Eye (tissue), 1 donor: ENCODE data around the gene PEPD.
"Not testable (repeated sequence)": the region's sequence is repeated elsewhere in the genome, so short reads cannot be mapped to it uniquely, and the experiment has no call there.

Source experiments
- DNase-seq: peaks from one replicate; pipeline ENCODE4 v3.0.0-alpha.2; 2015

Gene PEPD

DNA sequence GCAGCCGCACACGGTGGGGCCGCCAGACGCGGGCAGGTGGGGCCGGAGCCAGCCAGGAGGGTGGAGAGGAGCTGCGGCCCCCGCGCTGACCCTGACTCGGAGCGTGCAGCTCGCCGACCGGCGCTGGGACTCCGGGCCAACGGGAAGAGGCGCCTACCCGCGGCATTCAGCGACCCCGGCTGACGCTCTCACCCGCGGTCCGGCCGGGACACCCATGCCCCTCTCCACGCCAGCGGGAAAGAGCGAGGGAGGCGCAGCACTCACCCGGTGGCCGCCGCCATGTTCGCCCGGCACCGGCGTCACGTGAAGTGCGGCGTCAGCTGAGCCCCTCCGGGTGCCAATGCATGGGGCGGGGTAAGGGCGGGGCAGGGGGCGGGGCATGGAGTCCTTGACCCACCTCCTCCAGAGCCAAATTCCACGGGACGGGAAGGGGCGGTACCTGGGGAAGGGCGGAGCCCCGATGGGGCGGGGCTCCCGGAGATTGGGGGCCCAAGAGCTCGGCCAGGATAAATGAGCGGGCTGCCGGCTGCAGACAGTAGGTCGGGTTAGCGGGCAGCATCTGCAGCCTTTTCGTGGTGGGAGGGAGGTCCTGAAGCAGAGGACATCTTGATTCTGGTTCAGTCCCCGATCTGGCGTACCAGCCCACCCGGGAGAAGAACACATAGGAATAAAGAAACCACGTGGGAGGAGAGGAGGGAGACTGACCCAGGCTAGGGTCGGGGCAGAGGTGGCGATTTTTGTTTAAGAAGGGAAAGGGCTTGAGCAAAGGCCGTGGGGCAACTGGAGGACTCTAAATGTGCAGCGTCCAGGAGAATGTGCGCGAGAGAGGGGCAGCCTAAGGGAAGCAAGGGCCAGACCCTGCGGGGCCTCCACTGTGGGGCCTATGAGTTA is at the start of gene PEPD:
Gene PEPD, minus strand, starts transcription at position 312 of the 891 bp plus-strand sequence. Its CDS starts 31 bp downstream, at position 281.
- DNase-seq = peak; percentile 95

DNA sequence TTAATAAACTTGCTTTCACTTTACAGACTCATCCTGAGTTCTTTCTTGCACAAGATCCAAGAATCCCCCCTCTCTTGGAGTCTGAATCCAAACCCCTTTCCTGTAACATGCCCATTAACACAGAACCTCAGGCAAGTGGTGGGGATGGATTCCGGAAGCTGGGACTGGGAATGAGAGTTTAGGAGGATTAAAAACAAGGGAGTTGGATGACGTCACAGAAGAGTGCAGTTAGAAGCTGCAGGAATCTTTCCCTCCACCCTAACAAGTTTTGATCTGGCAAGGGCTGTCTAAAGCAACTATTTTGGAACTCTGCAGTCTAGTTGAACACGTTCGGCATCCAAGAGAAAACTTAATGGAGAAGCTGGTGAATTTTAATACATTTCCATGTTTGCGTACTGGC is 48.2 kb upstream of the PEPD start:
- DNase-seq = no peak

DNA sequence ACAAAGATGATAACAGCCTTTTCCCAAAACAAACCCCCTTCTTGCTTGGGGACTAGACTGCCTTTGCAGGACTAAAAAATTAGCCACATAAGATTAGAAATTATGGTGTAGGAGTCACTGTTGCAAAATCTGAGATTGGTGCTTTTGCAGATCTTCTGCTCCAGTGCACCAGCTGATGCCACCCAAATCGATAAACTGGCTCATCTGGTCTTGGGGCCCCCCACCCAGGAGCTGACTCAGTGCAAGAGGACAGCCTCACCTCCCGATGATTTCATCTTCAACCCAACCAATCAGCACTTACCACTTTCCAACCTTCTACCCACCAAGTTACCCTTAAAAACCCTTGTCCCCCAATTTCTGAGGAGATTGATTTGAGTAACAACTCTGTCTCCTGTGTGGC is 47.1 kb upstream of the PEPD start:
- no peak for DNase-seq

DNA sequence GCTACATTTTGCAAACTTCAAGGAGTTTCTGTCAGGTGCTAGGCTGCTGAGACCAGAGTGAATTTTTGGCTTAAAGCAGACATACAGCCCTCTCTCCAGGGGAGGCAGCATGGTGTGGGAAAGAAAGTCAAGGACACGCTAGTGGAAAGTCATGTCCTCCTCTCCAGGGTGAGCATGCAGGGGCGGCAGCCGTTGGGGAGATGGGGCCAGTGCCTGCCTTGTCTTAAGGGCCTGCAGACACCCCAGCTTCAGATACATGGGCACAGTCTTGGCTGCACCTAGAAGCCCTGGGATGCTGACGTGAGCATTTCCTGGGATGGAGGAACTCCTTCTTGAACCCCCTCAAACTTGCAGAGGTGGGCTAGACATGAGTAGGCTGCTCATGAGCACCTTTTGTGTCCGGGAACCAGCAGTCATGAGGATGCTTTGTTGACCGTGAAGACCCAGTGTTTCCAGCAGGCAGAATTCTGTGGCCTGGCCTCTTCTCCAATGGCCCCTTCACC is 43.3 kb upstream of the PEPD start:
- no peak for DNase-seq

DNA sequence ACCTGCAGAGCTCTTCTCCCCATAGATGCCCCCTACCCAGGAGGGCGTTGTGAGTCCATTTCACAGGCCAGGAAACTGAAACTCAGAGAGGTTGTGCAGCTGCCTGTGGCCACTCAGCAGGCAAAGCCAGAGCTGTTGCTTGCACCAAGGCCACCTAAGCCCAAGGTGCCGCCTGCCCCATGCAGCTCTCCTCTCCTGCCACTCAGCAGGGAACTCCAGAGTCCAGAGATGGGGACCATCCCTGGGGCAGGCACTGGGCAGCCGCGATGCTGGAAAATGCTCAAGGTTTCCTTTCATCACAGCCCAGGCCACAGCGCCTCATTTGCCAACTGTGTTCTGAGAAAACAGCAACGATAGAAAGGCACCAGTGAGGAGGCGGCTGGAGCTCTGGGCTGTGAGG is 41.0 kb upstream of the PEPD start:
- DNase-seq = no peak

DNA sequence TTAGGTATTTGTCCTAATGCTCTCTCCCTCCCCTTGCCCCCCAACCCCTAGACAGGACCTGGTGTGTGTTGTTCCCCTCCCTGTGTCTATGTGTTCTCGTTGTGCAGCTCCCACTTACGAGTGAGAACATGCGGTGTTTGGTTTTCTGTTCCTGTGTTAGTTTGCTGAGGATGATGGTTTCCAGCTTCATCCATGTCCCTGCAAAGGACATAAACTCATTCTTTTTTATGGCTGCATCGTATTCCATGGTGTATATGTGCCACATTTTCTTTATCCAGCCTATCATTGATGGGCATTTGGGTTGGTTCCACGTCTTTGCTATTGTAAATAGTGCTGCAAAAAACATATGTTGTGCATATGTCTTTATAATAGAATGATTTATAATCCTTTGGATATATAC is 40.1 kb upstream of the PEPD start:
- DNase-seq = not testable (repeated sequence)

DNA sequence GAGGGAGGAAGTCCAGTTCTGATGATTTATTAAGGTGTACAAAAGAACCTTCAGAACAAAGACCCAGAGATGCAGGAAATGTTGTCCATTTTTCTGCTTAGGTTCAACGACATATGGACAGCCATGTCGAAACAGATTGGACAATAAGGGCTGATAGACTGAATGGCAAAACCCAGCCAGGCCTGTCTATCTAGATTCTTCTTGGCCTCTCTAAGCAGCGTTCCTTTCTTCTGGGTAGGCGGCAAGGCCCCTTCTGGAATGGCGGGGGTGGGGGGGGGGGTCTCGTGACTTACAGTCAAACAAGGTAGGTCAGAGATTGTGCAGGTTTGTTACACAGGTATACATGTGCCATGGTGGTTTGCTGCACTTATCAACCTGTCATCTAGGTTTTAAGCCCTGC is 39.7 kb upstream of the PEPD start:
- DNase-seq = no peak

DNA sequence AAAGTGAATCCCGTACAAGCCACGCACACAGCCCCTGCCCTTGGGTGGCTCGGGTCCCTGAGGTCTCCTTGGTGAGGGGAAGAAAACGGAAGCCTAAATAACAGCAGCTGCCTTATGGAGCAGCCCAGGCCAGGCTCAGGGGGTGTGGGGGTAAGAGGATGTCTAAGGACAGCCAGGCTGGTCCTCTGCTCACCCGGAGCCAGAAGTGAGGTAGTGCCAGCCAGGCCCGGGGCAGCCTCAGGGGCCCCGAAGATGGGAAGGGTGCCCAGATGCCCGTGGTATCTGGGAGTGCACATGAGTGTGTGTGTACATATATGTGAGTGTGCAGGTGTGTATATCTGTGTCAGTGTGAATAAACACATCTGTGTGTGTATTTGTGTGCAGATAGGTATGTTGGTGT is 38.4 kb upstream of the PEPD start:
- DNase-seq = no peak

DNA sequence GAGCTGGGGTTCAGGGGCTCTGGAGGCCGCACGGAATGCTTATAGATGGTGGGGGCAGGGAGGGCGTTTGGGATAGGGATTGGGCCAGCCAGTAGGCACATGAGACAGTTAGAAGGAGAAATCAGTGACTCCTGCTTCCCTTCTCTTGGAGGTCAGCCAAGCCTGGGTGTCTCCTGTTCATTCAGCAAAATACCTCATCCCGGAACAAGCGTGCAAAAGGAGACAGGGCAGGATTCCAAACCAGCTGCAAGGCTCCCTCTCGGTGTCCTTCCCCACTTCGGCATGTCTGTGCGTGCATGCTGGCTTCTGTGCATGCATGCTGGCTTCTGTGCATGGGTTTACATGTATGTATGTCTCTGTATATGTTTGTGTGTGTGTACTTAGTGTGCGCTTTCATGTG is 37.3 kb upstream of the PEPD start:
- peak; percentile 46 for DNase-seq

DNA sequence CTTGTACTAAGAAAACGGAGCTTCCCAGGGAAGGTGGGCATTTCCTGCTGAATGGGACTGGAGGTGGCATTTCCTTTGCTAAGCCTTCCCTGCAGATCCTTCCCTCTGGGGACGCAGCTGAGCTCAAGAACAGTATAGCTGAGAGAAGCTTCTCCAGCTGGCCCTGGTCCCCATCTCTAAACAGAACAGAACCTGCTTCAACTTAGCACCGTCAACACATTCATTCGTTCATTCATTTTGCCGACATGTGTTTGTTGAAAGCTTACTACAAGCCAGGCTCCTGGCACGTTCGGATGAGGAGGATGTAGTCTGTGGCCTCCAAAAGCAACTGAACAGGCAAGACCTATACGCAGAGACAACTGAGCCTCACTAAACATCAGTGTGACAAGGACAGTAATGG is 36.6 kb upstream of the PEPD start:
- DNase-seq = no peak

DNA sequence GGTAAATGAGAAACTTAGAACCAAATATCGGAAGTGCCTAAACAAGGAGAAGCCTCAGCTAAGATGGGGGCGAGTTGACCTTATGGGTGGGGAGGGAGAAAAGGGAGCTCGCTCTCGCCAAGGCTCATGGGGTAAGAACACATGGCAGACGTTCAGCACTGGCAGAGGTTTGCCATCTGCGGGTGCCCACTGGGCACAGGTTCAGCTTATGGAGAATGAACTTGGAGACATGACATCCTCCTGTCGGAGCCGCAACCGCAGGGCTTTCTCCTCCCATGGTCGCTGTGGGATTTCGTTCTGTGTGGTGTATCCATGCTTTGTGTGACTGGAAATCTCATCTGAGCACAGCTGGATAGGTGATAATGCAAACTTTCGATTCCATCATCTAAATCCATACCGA is 36.1 kb upstream of the PEPD start:
- DNase-seq = no peak

DNA sequence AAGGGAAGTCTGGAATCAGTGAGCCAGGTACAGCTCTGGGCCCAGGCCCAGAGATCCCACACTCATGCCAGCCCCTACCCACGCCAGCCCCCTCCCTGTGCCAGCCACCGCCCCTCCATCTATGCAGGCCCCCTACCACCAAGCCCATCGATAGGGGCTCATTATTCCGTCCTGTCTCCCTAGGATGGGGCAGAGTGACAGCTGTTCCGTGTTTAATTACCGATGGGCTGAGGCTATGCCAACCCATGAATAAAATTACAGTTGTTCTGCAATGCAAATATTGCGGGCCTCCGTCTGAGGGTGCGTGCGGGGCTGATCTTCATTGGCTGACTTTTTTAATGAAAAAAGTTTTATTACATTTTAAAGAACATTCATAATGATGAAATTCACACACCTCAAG is 35.6 kb upstream of the PEPD start:
- no peak for DNase-seq

DNA sequence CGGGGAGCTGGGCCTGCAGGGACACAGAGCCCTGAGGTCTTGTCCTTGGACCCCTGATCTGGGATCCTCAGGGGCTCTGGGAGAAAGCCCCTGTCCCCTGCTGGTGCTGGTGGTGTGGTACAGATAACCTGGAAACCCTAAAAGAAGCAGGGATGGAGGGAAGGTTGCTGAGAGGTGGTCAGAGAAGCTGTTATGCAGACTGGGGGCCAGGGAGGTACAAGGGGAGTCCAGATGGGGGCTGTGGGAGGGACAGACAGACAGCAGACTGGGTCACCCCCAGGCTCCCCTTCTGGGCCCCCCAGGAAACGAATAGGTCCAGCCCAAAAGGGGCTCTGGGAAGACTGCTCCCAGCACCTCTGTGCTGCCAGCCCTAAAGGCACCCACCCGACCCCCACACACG is 34.7 kb upstream of the PEPD start:
- no peak for DNase-seq

DNA sequence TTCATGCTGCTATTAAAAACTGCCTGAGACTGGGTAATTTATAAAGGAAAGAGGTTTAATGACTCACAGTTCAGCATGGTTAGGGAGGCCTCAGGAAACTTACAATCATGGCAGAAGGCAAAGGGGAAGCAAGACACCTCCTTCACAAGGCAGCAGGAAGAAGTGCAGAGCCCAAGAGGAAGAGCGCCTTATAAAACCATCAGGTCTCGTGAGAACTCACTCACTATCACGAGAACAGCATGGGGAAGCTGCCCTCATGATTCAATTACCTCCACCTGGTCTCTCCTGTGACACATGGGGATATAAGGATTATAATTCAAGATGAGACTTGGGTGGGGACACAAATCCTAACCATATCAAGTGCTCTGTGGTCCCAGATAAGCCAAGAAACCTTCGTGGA is 34.1 kb upstream of the PEPD start:
- not testable (repeated sequence) for DNase-seq

DNA sequence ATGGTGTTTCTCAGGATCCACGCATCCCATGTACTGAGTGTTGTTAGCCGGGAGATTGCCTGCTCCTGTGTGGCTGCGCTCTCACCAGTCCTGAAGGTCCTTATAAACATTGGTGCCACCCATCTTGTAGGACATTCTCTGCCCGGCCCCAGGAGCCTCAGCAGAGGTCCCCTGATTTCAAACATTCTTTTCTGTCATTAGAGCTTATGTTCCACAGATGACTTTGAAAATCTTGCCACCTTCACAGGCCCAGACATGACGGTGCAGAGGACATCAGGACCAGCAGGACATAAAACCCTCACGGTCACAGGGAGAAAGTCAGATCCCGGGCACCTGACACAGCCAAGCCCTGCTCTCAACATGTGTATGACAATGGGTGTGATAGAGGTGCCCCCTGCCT is 33.2 kb upstream of the PEPD start:
- no peak for DNase-seq

DNA sequence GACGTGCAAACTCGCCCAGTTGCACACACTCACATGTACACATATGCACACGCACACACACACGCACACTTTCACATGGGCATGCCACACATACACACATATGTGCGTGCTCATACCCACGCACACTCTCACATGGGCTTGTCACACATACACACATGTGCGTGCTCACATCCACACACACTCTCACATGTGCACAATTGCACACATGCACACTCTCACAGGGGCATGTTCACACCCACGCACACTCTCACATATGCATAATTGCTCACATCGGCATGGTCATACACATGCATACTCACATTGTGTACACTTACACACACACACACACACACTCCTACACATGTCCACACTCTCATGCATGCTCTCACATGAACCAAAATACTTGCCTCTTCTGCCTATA is 32.8 kb upstream of the PEPD start:
- no peak for DNase-seq

DNA sequence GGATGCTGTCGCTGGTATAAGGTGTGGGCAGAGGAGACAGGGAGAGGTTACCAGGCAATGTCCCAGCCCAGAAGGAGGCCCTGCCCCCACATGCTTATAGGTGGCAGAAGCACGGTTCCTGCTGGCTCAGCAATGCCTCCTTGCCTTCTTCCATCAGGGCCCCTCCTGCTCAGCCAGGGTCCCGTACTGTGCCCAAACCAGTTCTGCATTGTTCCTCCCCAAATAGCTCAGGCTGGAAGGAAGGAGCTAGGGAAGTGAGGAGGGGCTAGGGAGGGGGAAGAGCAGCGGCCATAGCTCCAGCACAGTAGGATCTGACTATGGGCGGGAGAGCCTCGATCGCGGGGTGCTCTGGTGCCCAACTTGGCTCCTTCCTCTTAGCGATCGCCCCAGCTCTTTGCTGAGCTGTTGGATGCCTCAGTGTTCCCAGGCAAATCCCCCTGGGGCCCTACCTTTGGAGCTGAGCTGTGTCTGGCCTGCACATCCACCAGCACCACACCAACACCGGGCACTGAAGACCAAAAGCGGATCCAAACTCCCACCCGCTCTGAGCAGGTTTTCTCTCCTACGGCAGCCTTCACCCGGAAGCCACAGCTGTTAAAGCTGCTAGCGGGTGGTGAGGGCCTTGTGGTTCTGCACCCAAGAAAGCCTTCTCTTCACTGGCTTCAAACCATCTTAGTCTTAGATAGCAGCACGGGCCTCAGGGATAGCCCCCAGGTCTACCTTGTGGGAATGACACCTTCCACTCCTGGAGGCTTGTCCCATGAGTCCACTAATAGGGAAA is 32.1 kb upstream of the PEPD start:
- no peak for DNase-seq

DNA sequence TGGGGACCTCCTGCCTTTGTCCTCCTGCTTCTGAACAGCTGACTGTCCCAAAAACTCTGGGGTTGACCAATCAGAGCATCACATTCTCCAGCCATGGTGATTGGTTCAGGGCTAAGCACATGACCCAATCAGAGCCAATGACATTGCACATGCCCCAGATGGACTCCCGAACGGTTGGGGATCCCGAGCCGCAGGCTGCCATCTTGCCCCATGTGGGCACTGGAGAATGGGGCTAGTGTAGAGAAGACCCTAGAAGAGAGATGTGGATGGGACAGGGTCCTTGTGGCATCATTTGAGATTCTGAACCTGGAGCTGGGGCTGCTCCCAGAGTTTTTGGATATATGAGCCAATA is 31.3 kb upstream of the PEPD start:
- DNase-seq = no peak

DNA sequence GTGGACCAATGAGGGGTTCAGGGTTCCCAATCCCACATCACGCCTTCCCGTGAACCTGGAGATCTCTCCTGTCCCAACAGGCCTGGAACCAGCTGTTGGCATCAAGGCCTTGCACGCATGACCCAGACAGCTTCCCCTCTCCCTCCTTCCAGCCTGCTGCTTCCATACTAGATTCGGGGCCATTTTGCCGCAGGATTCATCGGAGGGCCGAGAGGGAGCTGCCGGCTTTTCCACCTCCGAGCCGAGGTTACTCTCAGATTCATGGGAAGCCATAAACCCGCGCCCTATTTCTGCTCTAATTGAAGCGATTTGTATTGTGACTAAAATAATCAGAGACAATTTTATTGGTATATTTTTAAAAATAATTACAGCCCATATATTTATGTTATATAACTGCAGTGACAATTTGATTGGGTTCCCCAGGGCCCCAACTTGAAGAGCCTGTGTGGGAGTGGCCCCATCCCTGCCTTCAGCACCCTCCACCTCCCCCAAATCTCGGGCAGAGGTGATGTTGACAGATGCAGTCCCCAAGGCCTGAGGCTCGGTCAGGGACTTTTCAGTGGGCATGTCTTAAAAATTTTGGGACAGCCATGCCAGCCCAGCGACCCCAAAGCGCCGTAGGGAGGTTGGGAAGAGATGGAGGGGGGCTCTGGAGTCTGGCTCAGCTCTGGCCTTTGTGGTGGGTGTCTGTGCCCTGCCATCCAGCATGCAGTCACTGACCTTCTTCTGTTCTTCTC is 30.8 kb upstream of the PEPD start:
- DNase-seq = no peak

DNA sequence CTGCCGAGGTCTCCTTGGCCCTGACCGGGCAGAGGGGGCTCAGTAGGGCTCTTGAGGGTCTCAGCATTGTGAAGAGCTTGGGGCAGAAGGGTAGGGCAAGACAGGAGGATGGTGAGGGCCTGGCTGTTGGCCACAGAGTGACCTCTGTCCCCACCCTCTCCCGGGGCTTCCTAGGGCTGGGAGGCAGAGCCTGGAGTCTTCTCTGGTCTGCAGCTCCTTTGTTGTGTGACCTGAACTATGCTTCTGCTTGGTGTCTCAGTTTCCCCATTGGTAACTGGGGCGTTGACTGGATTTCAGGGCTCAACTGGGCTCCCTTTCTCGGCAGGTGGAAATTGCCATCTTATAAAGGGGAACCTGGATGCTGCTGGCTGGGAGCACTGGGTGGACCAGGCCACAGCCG is 30.1 kb upstream of the PEPD start:
- DNase-seq = no peak

DNA sequence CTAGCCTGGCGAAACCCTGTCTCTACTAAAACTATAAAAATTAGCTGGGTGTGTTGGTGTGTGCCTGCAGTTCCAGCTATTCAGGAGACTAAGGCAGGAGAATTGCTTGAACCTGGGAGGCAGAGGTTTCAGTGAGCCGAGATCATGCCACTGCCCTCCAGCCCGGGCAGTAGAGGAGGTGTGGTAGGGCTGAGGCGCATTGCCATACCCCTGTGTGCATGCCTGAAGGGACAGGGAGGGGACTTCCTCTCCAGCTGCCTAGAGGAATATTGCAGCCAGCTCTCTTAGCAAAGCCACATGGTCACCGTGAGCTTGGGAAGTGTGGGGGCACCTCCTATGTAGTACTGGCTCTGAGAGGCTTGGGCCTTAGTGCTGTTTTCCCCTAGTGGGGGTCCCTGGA is 29.2 kb upstream of the PEPD start:
- DNase-seq = no peak

DNA sequence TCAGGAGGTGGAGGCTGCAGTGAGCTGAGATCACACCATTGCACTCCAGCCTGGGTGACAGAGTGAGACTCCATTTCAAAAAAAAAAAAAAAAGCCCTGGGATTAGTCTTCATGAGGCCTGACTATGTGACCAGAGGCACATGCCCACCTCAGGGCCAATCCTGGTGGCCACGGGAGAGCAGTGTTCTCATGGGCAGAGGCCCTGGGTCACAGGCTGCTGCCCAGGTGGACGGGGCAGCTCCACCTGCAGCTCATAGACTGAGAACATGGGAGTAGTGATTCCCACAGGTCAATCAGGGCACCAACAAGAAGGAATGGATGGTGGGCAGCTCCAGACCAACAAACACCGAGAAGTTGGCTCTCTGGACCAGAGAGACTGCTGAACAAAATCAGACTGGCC is 26.1 kb upstream of the PEPD start:
- DNase-seq = no peak

DNA sequence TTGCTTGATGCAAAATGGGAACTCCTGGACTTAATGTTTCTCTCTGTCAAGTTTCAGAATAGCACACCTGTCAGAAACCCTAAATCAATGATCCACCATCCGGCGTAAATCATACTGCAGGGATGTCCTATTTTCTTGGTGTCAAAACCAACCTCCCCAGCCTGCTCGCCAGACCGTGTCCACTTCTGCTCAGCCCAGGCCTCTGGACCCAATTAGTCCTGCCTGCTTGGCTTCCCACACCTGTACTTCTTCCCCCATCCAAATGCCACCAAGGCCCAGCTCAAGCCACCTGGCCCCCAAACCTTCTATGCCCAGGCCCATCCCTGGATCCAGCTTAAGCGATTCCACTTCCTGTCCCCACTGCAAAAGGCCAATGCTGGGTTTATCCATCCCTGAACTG is 25.1 kb upstream of the PEPD start:
- no peak for DNase-seq
